ENCODE results near the gene SMPDL3A.

- no peak for TF ChIP-seq CTCF (IDR thresholded peaks at IDR 0.05)
- no peak for TF ChIP-seq POLR2A (IDR thresholded peaks at IDR 0.05)
- no peak for TF ChIP-seq EP300 (IDR thresholded peaks at IDR 0.05)
Observed at GRCh38 chr6:122778985-122779661, 9.9 kb upstream of the SMPDL3A start.

Data from ovary (tissue), 3 donors.